Cardiac muscle cell (in vitro differentiated cells and primary cell): ENCODE measurements around the gene RFC5. TPM values are rescaled to one million over a fixed set of nuclear protein-coding genes. Genes with fewer than 3 reads are reported as not detected.

Experiments used
- DNase-seq, 2 donors: peaks; one replicate each; pipeline versions ENCODE4 v3.0.0 to v3.0.0-alpha.2; 2010 to 2017; ENCODE audit warnings: low read depth in 1 of 2, low spot score in 1 of 2
- H3K27ac ChIP-seq: fragments of 200-600 bp; sonication (generic); 2 replicates; pipeline ENCODE4 v1.5.1; 2016
- H3K27me3 ChIP-seq: fragments of 200-600 bp; sonication (generic); 2 replicates; pipeline ENCODE4 v1.6.0; 2016; ENCODE audit warnings: control low read depth
- H3K36me3 ChIP-seq: fragments of 200-600 bp; sonication (generic); 2 replicates; pipeline ENCODE4 v1.5.1; 2016; ENCODE audit warnings: control low read depth
- H3K4me1 ChIP-seq: fragments of 200-600 bp; sonication (generic); 2 replicates; pipeline ENCODE4 v1.8.1; 2017; ENCODE audit warnings: low read depth, mild to moderate bottlenecking, mixed run types
- H3K4me3 ChIP-seq: fragments of 200-600 bp; sonication (generic); 2 replicates; pipeline ENCODE4 v1.5.1; 2016; ENCODE audit warnings: mild to moderate bottlenecking
- H3K9me3 ChIP-seq: fragments of 200-600 bp; sonication (generic); 2 replicates; pipeline ENCODE4 v1.5.1; 2017; ENCODE audit warnings: low read depth, mild to moderate bottlenecking, control low read depth
- polyA plus RNA-seq: library from polyadenylated mRNA; unstranded; fragments of >200 nt; fragmentation: Nextera tagmentation; extraction: Ambion mirVana; gene quantifications from 2 replicates; pipeline ENCODE4 v1.2.1, GENCODE V29; 2016
- total RNA-seq: library from RNA; depleted of rRNA; stranded (reverse); fragments of >200 nt; gene quantifications from 2 replicates; pipeline ENCODE4 v1.2.3, GENCODE V29; 2016
- TF ChIP-seq, protein P1 (sequence below): IDR thresholded peaks from 2 replicates; pipeline ENCODE4 v1.5.1; 2012; ENCODE audit warnings: low read depth, mild to moderate bottlenecking, low read length

The RFC5 gene
- total and polyA plus RNA-seq, 2 experiments from 2014 or later: 25.6 to 27.4 TPM

DNA sequence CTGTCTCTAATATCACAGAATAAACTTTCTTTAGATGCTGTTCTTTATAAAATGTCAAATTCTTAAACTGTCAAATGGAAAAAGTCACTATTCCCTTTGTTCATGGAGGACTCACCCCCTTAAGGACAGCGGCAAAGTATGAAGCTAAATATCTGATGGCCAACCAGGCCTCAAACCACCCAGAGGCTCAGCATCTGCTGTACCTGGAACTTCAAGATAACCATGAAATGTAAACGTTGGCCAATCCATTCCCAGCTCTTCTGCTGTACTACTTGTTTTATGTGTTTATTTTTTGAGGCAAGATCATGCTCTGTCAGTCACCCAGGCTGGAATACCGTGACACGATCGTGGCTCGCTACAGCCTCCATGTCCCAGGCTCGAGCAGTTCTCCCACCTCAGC lies 15.7 kb downstream of the RFC5 start:
- DNase-seq: no peak
- Histone ChIP-seq H3K4me1 (no peaks in the 10 kb centered on the region), H3K36me3 (peaks cover 44% of the 10 kb centered on the region), H3K4me3 (no peak overlapping the region), H3K27me3 (no peaks in the 10 kb centered on the region), H3K9me3 (no peaks in the 10 kb centered on the region), H3K27ac (no peak overlapping the region)
- TF ChIP-seq, protein P1, sequence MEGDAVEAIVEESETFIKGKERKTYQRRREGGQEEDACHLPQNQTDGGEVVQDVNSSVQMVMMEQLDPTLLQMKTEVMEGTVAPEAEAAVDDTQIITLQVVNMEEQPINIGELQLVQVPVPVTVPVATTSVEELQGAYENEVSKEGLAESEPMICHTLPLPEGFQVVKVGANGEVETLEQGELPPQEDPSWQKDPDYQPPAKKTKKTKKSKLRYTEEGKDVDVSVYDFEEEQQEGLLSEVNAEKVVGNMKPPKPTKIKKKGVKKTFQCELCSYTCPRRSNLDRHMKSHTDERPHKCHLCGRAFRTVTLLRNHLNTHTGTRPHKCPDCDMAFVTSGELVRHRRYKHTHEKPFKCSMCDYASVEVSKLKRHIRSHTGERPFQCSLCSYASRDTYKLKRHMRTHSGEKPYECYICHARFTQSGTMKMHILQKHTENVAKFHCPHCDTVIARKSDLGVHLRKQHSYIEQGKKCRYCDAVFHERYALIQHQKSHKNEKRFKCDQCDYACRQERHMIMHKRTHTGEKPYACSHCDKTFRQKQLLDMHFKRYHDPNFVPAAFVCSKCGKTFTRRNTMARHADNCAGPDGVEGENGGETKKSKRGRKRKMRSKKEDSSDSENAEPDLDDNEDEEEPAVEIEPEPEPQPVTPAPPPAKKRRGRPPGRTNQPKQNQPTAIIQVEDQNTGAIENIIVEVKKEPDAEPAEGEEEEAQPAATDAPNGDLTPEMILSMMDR: no peak

GRCh38 chr12:118033323-118033722 lies 16.8 kb downstream of the RFC5 start:
- H3K36me3 ChIP-seq: peaks cover 49% of the 10 kb centered on the region
- no peaks in the 10 kb centered on the region for H3K4me1 ChIP-seq
- no peak for DNase-seq
- no peak overlapping the region for H3K27ac ChIP-seq
- TF ChIP-seq, protein P1: no peak
- H3K27me3 ChIP-seq: no peaks in the 10 kb centered on the region
- no peaks in the 10 kb centered on the region for H3K9me3 ChIP-seq
- H3K4me3 ChIP-seq: no peak overlapping the region

- no peak overlapping the region for H3K4me3 ChIP-seq
- no peaks in the 10 kb centered on the region for H3K9me3 ChIP-seq
- H3K4me1 ChIP-seq: no peaks in the 10 kb centered on the region
- TF ChIP-seq, protein P1: no peak
- peaks cover 50% of the 10 kb centered on the region for H3K36me3 ChIP-seq
- H3K27ac ChIP-seq: no peak overlapping the region
- DNase-seq: no peak
- H3K27me3 ChIP-seq: no peaks in the 10 kb centered on the region
Measured at GRCh38 chr12:118033902-118034301, 17.4 kb downstream of the RFC5 start.

- Histone ChIP-seq H3K27ac (no peak overlapping the region), H3K27me3 (no peaks in the 10 kb centered on the region), H3K4me3 (no peak overlapping the region), H3K9me3 (no peaks in the 10 kb centered on the region), H3K36me3 (peaks cover 55% of the 10 kb centered on the region), H3K4me1 (no peaks in the 10 kb centered on the region)
- TF ChIP-seq, protein P1: peak; percentile 46
- peak; percentile 44 to 58 for DNase-seq
Measured at GRCh38 chr12:118034429-118035189, 18.1 kb downstream of the RFC5 start.

DNA sequence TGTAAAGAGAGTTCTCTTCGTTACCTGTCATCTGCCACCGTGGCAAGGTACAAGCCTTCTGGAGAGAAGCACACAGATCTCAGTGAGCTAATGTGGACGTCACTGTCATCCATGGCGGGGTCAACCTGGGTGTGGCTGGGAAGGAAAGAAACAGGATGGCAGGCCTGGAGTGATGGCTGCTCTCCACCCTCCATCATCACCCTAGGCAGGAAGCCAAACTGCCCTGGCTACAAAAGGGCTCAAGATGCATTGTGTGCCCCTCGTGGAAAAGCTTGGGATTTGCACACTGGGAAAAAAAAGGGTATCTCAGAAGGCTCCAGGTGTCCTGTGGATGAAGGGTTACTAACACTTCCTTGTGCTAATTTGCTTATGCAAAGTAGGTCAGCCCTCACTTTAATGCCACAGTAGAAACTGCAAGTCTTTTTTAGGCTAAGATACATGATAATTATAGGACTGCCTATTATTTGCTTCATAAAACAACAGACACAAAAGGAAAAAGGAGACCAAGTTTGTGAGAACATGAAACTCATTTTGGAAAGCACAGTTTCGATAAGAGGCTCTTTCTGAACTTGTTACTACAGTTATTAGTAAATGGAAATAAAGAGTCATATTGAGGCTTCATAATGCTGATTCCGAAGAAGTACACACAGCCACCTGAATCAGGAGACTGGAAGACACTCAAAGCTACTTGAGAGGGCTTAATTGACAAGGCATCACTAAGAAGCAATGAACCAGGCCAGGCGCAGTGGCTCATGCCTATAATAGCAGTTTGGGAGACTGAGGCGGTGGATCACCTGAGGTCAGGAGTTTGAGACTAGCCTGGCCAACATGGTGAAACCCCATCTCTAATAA lies 18.9 kb downstream of the RFC5 start:
- no peaks in the 10 kb centered on the region for H3K9me3 ChIP-seq
- TF ChIP-seq, protein P1: no peak
- peaks cover 51% of the 10 kb centered on the region for H3K36me3 ChIP-seq
- no peak overlapping the region for H3K4me3 ChIP-seq
- no peaks in the 10 kb centered on the region for H3K27me3 ChIP-seq
- H3K4me1 ChIP-seq: no peaks in the 10 kb centered on the region
- H3K27ac ChIP-seq: no peak overlapping the region
- peak in 1 of 2 donors; percentile 23 for DNase-seq
